Stimulated activated CD4-positive, alpha-beta T cell treated with anti-CD3 and anti-CD28 coated beads, Interleukin-15, amount 100 ng/mL, for 24 hours (primary cell): Measurements from ENCODE around the gene PIP4K2C.

ENCODE experiments used
- DNase-seq: peaks from one replicate; pipeline ENCODE4 v3.0.0-alpha.2; 2020

Gene PIP4K2C

GRCh38 chr12:57590864-57591781 is at the start of gene PIP4K2C:
Gene PIP4K2C, plus strand, starts transcription at chr12:57591192. Its CDS starts 98 bp downstream, at chr12:57591290.
- DNase-seq: peak; percentile 88

GRCh38 chr12:57541717-57542116 is 49.3 kb upstream of the PIP4K2C start:
- no peak for DNase-seq

- DNase-seq: no peak
These were observed 47.4 kb upstream of the PIP4K2C start for GRCh38 chr12:57543581-57543980.

- peak; percentile 32 for DNase-seq
These were observed 45.1 kb upstream of the PIP4K2C start for GRCh38 chr12:57545809-57546437.

GRCh38 chr12:57546438-57547287 is 44.3 kb upstream of the PIP4K2C start, which contains the start of gene DCTN2:
Gene DCTN2, minus strand, starts transcription at chr12:57547192. Its CDS starts 129 bp downstream, at chr12:57547063.
- DNase-seq: peak; percentile 97

- no peak for DNase-seq
These were observed 43.5 kb upstream of the PIP4K2C start for GRCh38 chr12:57547288-57548012.

GRCh38 chr12:57548013-57548315 is 43.0 kb upstream of the PIP4K2C start:
- DNase-seq: no peak

- DNase-seq: no peak
These were observed 42.5 kb upstream of the PIP4K2C start for GRCh38 chr12:57548488-57548887.

- DNase-seq: no peak
These were observed 41.6 kb upstream of the PIP4K2C start for GRCh38 chr12:57549203-57549908.

GRCh38 chr12:57549909-57550640 is 40.9 kb upstream of the PIP4K2C start, which contains the start of gene KIF5A:
Gene KIF5A, plus strand, starts transcription at chr12:57550044. Its CDS starts 228 bp downstream, at chr12:57550272.
- DNase-seq: peak; percentile 76

GRCh38 chr12:57550641-57551549 is 40.1 kb upstream of the PIP4K2C start:
- DNase-seq: no peak

- DNase-seq: no peak
These were observed 39.2 kb upstream of the PIP4K2C start for GRCh38 chr12:57551637-57552305.

GRCh38 chr12:57552306-57552651 is 38.7 kb upstream of the PIP4K2C start:
- no peak for DNase-seq

GRCh38 chr12:57552835-57553313 is 38.1 kb upstream of the PIP4K2C start:
- no peak for DNase-seq

- no peak for DNase-seq
These were observed 37.4 kb upstream of the PIP4K2C start for GRCh38 chr12:57553343-57554202.

GRCh38 chr12:57554453-57554852 is 36.5 kb upstream of the PIP4K2C start:
- no peak for DNase-seq

- no peak for DNase-seq
These were observed 36.1 kb upstream of the PIP4K2C start for GRCh38 chr12:57554897-57555296.

GRCh38 chr12:57558864-57559263 is 32.1 kb upstream of the PIP4K2C start:
- DNase-seq: no peak
